GM21528 (cell line): ENCODE measurements around the gene ADGRL3.
"Not testable (repeated sequence)": the region's sequence is repeated elsewhere in the genome, so short reads cannot be mapped to it uniquely, and the experiment has no call there.

Experiments used
- ATAC-seq: cut with Tn5 transposase; IDR thresholded peaks from one replicate; pipeline ENCODE4 v1.9.1; 2021; ENCODE audit warnings: mild to moderate bottlenecking, moderate library complexity; ENCODE audit not compliant: unreplicated experiment, low FRiP score

The ADGRL3 gene

GRCh38 chr4:61714387-61714911 is 514.3 kb downstream of the ADGRL3 start:
- no peak for ATAC-seq

- no peak for ATAC-seq
These were observed 516.3 kb downstream of the ADGRL3 start for GRCh38 chr4:61716426-61716825.

DNA sequence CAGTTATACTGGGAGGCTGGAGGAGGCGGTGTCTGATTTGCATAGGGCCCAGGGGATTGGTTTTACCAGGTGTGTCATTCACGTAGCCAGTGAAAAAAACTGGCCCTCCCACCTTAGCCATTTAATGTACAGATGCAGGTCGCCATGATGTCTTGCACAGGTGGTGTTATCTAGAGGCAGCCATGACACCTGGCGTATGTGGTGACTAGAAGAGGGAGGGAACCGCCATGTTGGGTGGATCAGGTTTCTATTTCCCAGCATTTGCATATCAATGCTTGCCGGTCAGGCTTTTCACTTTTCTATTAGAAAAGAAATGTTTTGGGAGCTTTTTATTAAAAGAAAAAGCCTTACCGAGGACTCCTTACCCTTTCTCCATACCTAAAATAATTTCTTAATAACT is 523.4 kb downstream of the ADGRL3 start:
- no peak for ATAC-seq

DNA sequence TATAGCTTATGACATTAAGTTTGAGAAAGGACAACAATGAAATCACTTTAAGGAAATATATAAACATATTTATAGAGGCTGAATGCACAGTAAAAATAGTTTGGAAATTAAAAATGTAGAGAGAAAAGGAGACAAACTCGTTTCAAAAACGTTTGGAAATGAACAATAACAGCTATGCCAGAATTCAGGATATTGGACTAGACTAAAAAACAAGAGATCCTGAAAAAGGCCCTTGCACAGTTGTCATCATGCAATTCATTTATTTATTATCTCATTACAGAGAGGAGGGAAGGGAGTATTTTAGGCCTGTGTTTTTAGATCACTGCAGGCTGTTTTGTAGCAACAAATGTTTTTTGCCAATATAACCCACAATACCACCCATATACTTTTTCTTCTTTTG is 527.2 kb downstream of the ADGRL3 start:
- ATAC-seq: no peak

DNA sequence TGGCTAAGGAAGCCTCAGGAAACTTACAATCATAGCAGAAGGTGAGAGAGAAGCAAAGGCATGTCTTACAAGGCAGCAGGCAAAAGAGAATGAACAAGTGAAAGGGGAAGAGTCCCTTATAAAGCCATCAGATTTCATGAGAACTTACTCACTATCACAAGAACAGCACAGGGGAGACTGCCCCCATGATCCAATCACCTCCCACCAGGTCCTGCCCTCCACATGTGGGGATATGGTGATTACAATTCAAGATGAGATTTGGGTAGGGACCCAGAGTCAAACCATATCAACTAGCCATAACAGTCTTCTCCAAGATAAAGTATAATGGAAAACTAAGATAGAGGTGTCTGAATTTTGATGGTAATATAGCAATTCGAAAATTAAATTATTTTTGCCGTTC is 534.3 kb downstream of the ADGRL3 start:
- ATAC-seq: no peak

GRCh38 chr4:61739887-61740286 is 539.8 kb downstream of the ADGRL3 start:
- no peak for ATAC-seq

DNA sequence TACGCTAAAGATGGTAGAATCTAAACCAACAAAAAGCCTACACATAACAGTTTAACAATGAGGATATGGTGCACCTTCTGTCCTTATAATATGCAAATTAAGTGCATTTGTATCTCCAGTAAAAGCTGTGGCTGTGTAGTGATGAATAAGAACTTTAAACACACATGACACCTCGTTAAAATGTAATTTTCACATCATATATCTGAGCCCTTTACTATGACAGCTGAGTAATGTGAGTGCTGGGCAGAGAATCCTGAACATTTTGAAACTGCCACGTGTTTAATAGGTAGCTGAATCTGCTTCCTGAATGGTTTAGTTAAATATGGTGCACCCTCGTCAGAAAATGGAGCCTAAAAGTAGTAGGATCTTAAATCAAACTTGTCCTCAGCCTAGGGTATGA is 540.8 kb downstream of the ADGRL3 start:
- ATAC-seq: no peak

DNA sequence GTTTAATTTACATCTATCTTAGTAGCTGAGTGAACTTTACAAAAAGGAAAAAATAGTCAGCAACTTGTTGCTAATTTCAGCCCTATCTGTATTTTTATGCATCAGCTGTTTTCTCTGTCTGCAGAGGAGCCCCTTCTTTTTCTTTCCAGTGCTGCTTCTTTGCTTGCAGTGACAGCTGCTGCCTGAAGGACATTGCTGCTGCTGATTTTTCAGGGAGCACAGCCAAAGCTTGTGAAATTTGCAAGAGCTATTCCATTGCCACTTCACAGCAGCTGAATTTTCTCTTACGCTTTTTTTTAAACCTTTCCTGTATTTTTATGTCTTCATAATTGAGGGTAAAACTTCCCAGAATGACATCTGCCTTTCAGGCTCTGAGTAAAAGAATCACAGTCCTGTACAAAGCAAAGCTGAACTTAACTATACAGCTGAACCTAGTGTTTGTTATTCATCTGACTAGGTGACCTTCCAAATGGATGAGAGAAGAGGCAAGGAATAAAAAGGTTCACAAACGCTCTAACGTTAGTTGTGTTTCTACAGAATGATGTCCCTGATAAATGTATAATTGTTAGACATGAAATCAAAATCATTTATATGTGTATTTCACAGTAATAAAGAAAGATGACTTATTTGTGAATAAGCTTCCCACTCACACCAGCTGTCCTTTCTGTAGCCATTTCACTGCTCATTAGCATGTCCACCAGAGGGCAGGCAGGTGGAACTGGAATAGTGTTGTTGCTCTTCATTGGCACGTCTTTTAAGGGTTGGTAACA is 541.4 kb downstream of the ADGRL3 start:
- no peak for ATAC-seq

- no peak for ATAC-seq
These were observed 550.7 kb downstream of the ADGRL3 start for GRCh38 chr4:61750810-61751209.

GRCh38 chr4:61752617-61753016 is 552.5 kb downstream of the ADGRL3 start:
- no peak for ATAC-seq

GRCh38 chr4:61753739-61754138 is 553.6 kb downstream of the ADGRL3 start:
- ATAC-seq: no peak

DNA sequence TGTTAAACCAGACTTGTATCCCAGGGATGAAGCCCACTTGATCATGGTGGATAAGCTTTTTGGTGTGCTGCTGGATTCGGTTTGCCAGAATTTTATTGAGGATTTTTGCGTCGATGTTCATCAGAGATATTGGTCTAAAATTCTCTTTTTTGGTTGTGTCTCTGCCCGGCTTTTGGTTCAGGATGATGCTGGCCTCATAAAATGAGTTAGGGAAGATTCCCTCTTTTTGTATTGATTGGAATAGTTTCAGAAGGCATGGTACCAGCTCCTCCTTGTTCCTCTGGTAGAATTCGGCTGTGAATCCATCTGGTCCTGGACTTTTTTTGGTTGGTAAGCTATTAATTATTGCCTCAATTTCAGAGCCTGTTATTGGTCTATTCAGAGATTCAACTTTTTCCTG is 556.8 kb downstream of the ADGRL3 start:
- not testable (repeated sequence) for ATAC-seq

DNA sequence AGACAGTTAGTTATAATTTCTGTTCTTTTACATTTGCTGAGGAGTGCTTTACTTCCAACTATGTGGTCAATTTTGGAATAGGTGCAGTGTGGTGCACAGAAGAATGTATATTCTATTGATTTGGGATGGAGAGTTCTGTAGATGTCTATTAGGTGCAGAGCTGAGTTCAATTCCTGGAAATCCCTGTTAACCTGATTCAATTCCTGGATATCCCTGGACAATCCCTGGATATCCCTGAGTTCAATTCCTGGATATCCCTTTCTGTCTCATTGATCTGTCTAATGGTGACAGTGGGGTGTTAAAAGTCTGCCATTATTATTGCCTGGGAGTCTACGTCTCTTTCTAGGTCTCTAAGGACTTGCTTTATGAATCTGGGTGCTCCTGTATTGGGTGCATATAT is 557.9 kb downstream of the ADGRL3 start:
- ATAC-seq: not testable (repeated sequence)

- ATAC-seq: not testable (repeated sequence)
These were observed 558.5 kb downstream of the ADGRL3 start for GRCh38 chr4:61758596-61758995.

DNA sequence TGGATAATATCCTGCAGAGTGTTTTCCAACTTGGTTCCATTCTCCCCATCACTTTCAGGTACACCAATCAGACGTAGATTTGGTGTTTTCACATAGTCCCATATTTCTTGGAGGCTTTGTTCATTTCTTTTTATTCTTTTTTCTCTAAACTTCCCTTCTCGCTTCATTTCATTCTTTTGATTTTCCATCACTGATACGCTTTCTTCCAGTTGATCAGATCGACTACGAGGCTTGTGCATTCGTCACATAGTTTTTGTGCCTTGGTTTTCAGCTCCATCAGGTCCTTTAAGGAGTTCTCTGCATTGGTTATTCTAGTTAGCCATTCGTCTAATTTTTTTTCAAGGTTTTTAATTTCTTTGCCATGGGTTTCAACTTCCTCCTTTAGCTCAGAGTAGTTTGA is 559.1 kb downstream of the ADGRL3 start:
- not testable (repeated sequence) for ATAC-seq

DNA sequence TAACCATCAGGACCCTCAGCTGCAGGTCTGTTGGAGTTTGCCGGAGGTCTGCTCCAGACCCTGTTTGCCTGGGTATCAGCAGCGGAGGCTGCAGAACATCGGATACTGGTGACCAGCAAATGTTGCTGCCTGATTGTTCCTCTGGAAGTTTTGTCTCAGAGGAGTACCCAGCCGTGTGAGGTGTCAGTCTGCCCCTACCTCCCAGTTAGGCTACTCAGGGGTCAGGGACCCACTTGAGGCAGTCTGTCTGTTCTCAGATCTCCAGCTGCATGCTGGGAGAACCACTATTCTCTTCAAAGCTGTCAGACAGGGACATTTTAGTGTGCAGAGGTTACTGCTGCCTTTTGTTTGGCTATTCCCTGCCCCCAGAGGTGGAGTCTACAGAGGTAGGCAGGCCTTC is 559.8 kb downstream of the ADGRL3 start:
- not testable (repeated sequence) for ATAC-seq

DNA sequence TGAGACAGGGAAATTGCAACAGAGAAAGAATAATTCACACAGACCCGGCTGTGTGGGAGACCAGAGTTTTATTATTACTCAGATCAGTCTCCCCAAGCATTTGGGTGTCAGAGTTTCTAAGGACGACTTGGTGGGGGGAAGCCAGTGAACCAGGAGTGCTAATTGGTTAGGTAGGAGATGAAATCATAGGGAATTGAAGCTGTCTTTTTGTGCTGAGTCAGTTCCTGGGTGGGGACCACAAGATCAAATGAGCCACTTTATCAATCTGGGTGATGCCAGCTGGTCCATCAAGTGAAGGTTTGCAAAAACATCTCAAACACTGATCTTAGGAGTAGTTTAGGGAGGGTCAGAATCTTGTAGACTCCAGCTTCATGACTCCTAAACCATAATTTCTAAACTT is 560.7 kb downstream of the ADGRL3 start:
- no peak for ATAC-seq

DNA sequence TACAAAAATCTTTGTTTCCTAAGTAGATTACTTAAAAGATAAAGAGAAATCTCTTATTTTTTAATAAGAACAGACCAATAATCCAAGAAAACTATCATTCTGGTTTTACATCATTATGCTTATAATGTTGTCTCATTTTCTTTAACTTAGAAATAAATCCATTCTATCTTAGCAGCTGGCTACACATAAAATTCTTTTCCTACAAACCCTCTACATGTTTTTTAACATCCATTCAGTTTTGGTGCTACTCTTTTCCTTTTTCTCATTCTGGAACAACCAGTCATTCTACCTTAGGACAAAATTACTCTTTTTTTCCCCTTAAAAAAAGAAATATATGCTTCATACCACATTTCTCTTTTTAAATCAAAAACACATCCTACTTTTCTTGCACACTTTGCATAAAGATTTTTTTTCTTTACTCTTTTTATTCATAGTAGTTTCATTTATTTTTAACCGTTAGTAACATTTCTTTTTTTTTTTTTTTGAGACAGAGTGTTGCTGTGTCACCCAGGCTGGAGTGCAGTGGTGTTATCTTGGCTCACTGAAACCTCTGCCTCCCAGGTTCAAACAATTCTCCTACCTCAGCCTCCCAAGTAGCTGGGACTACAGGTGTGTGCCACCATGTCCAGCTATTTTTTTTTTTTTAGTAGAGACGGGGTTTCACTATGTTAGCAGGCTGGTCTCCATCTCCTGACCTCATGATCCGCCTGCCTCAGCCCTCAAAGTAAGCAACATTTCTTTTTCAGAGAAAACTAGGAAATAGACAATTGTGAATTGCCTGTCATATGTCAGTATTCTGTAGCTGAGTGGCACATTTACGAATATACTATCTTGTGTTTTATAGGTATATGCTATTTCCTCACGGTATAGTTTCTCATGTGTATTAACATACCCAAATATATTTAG is 562.8 kb downstream of the ADGRL3 start:
- no peak for ATAC-seq

DNA sequence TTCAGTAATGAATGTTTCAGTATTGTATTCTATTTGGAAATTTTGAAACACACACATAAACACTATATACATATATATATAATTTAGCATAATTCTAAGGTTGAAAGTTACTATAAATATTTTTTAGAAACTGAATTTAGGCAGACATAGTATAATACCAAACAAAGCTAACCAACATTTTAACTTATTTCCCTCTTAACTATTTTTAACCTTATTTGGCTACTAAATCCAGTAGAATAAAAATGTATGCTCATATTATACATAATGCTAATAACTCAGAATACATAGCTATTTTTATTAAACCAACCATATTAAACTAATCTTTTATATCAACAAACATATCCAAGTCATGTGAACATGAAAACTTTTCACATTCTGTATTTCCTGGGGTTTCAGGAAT is 563.6 kb downstream of the ADGRL3 start:
- ATAC-seq: no peak

DNA sequence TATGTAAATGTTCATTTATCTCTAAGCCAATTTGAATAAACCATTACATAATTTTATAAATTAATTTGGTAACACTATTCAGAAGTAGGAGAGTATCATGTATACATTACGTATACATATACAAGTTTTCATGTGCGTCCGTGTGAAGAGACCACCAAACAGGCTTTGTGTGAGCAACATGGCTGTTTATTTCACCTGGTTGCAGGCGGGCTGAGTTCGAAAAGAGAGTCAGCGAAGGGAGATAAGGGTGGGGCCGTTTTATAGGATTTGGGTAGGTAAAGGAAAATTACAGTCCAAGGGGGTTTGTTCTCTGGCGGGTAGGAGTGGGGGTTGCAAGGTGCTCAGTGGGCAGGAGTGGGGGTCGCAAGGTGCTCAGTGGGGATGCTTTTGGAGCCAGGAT is 564.0 kb downstream of the ADGRL3 start:
- ATAC-seq: not testable (repeated sequence)

GRCh38 chr4:61769444-61770167 is 569.5 kb downstream of the ADGRL3 start:
- not testable (repeated sequence) for ATAC-seq
